Neural progenitor cell (in vitro differentiated cells): ENCODE results near the gene RASSF4.

Source experiments
- CTCF ChIP-seq: fragments of 200-600 bp; sonication (generic); IDR thresholded peaks from 2 replicates; pipeline ENCODE4 v1.5.1; 2017; ENCODE audit warnings: antibody characterized with exemption, mild to moderate bottlenecking
- EZH2 ChIP-seq: fragments of 200-600 bp; sonication (generic); IDR thresholded peaks from 2 replicates; pipeline ENCODE4 v1.6.1; 2017; ENCODE audit warnings: antibody characterized with exemption, mild to moderate bottlenecking, moderate library complexity

- TF ChIP-seq EZH2 (no peak), CTCF (no peak)
Observed at GRCh38 chr10:44921506-44921905, 38.1 kb upstream of the RASSF4 start.
